Measurements from ENCODE around the gene ORC3. TPM values are rescaled to one million over a fixed set of nuclear protein-coding genes. Genes with fewer than 3 reads are reported as not detected.
"Not testable (repeated sequence)": the region's sequence is repeated elsewhere in the genome, so short reads cannot be mapped to it uniquely, and the experiment has no call there.

Gene ORC3
- total RNA-seq, 3 donors from 2014 or later: 22.6 to 32.6 (median 26.6) TPM

DNA sequence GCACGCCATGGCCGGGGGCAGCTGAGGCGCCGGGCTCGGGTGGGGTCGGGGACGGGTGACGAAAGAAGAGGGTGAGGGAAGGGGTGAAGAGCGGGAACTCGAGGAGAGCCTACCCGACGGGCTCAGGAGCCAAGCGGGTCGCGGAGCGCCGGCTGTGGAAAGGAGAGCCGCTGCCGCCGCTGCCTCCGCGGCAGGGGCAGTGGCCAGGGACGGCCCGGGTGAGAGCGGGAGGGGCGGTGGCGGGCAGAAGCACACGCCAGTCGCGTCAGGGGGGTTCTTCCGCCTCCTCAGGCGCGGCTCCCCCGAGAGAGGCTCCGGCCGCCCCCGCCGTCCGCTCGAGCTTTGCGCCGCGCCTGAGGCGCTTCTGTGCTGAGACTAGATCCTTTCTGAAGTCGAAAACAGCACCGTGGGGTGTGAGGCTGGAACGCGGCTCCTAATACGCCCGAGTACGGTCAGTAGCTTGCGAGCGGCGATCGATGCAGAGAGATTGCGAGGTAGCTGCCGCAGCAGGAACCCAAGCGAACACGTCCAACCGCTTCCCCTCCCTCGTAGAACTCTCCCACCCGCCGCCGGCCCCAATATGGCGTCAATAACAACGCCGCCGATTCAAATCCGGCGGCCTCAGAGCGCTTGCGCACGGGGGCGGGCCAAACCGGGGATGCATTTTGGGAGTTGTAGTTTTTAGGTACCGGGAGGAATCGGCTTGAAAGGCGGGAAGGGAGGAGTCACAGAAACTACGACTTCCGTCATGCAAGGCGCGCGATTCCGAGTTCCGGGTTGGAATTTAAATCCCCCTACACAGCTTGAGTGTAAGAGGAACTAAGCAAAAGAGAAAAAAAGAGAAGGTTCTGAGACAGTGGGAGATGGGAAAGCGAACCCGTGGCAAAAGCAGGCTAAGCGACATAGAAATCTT, 112.0 kb downstream of the ORC3 start, which contains the start of gene AKIRIN2:
Gene AKIRIN2, minus strand, starts transcription at position 558 of the 913 bp plus-strand sequence. Its CDS starts 549 bp downstream, at position 9.
- H3K36me3 ChIP-seq: no peaks in the 10 kb centered on the region
- TF ChIP-seq POLR2A (IDR thresholded peaks at IDR 0.05): peak; percentile 89
- TF ChIP-seq POLR2AphosphoS5 (IDR thresholded peaks at IDR 0.05): peak; percentile 88 to 97 (median 91)
- TF ChIP-seq CTCF (IDR thresholded peaks at IDR 0.05): no peak
- no peaks in the 10 kb centered on the region for H3K27me3 ChIP-seq
- peaks cover 0 to 9% of the 10 kb centered on the region in 2 donors for H3K4me1 ChIP-seq
- intact Hi-C loops (cut with DNase I; ENCODE audit: low total_unique reads): no loop called here
- DNase-seq (ENCODE audit: low spot score in 2 of 2): peak; percentile 97
- no peaks in the 10 kb centered on the region for H3K9me3 ChIP-seq
- peak within 1 kb of the TSS; percentile 97 to 99 for H3K27ac ChIP-seq
- H3K4me3 ChIP-seq: peak within 1 kb of the TSS; percentile 83 to 98 (median 96)

GRCh38 chr6:87702589-87702945, 112.6 kb downstream of the ORC3 start:
- no peak for DNase-seq (ENCODE audit: low spot score in 2 of 2)
- H3K4me1 ChIP-seq: peaks cover 0 to 9% of the 10 kb centered on the region in 2 donors
- no peaks in the 10 kb centered on the region for H3K36me3 ChIP-seq
- H3K9me3 ChIP-seq: no peaks in the 10 kb centered on the region
- intact Hi-C loops (cut with DNase I; ENCODE audit: low total_unique reads): no loop called here
- H3K4me3 ChIP-seq: peak overlapping the region; percentile 83 to 98 (median 96)
- TF ChIP-seq POLR2AphosphoS5 (IDR thresholded peaks at IDR 0.05) (no peak), CTCF (IDR thresholded peaks at IDR 0.05) (no peak), POLR2A (IDR thresholded peaks at IDR 0.05) (no peak)
- H3K27ac ChIP-seq: peak overlapping the region; percentile 87 to 99
- no peaks in the 10 kb centered on the region for H3K27me3 ChIP-seq

- peak overlapping the region; percentile 87 to 99 for H3K27ac ChIP-seq
- intact Hi-C loops (cut with DNase I; ENCODE audit: low total_unique reads); H3K4me1 ChIP-seq; H3K36me3 ChIP-seq; H3K9me3 ChIP-seq; DNase-seq (ENCODE audit: low spot score in 2 of 2); H3K27me3 ChIP-seq: not testable (repeated sequence)
- H3K4me3 ChIP-seq: peak overlapping the region; percentile 83 to 98 (median 96)
These were observed 113.1 kb downstream of the ORC3 start for GRCh38 chr6:87703039-87703438.

DNA sequence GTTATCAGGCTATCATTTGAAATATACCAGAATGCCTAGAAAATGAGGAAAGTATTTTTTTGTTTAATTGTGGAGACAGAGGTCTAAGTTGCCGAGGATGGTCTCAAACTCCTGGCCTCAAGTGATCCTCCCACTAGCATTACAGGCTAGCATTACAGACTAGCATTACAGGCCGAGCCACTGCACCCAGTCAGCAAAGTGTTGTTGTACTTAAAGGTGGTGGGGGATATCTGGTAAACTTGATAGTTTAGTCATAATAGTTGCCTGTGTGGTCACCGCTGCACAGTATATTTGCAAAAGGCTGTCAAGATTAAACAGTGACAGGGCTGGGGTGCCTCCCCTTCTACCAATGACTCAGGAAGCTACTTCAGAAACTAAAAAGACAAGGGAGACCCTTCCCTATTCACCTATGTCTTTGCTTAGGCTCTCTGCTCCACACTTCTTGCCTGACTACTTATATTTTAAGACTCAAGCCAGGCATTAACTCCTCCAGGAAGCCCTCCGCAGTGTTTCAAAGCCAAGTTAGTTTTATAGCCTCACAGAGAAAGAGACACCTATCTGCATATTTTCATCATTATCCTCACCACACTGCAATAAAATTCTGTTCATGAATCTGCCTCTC, 115.2 kb downstream of the ORC3 start:
- intact Hi-C loops (cut with DNase I; ENCODE audit: low total_unique reads): no loop called here

More for the DNA sequence above, 115.2 kb downstream of the ORC3 start:
- Histone ChIP-seq H3K4me1 (no peaks in the 10 kb centered on the region), H3K9me3 (no peaks in the 10 kb centered on the region), H3K36me3 (no peaks in the 10 kb centered on the region), H3K4me3 (no peak overlapping the region), H3K27me3 (no peaks in the 10 kb centered on the region), H3K27ac (no peak overlapping the region)
- TF ChIP-seq CTCF (IDR thresholded peaks at IDR 0.05) (no peak), POLR2AphosphoS5 (IDR thresholded peaks at IDR 0.05) (no peak), POLR2A (IDR thresholded peaks at IDR 0.05) (no peak)
- DNase-seq (ENCODE audit: low spot score in 2 of 2): no peak
